SK-N-SH treated with all-trans-retinoic acid at 6 μM for 48 hours (cell line): Measurements from ENCODE around the gene OR7C1.
"Not testable (repeated sequence)": the region's sequence is repeated elsewhere in the genome, so short reads cannot be mapped to it uniquely, and the experiment has no call there.

Experiments
- ATAC-seq: fragments of 200-7000 bp; cut with Tn5 transposase; 3 replicates; pipeline ENCODE4 v1.9.1; 2020; ENCODE audit warnings: mild to moderate bottlenecking, moderate library complexity
- ARNTL ChIP-seq: fragments of 450-650 bp; formaldehyde crosslinking; IDR thresholded peaks from 2 replicates; pipeline ENCODE4 v1.5.0; 2020; ENCODE audit warnings: low read depth, mild to moderate bottlenecking, moderate library complexity, borderline replicate concordance
- BACH2 ChIP-seq: fragments of 250-450 bp; sonication (Bioruptor Pico); IDR thresholded peaks from 2 replicates; pipeline ENCODE4 v1.9.0; 2021; ENCODE audit warnings: mild to moderate bottlenecking, borderline replicate concordance
- ESRRG ChIP-seq: fragments of 250-450 bp; sonication (Bioruptor Pico); IDR thresholded peaks from 2 replicates; pipeline ENCODE4 v1.6.1; 2021; ENCODE audit warnings: mild to moderate bottlenecking
- ISL1 ChIP-seq: fragments of 250-450 bp; sonication (Bioruptor Pico); IDR thresholded peaks from 2 replicates; pipeline ENCODE4 v2.1.2; 2022; ENCODE audit warnings: mild to moderate bottlenecking, moderate library complexity
- OSR1 ChIP-seq: fragments of 250-450 bp; sonication (Bioruptor Pico); IDR thresholded peaks from 2 replicates; pipeline ENCODE4 v1.8.0; 2022; ENCODE audit warnings: moderate library complexity, mild to moderate bottlenecking, inconsistent platforms
- PPARA ChIP-seq: fragments of 250-450 bp; sonication (Bioruptor Pico); IDR thresholded peaks from 2 replicates; pipeline ENCODE4 v1.5.0; 2020; ENCODE audit warnings: mild to moderate bottlenecking, borderline replicate concordance
- RARB ChIP-seq: fragments of 250-450 bp; sonication (Bioruptor Pico); IDR thresholded peaks from 2 replicates; pipeline ENCODE4 v1.8.0; 2021; ENCODE audit warnings: mild to moderate bottlenecking, moderate library complexity
- SNAI2 ChIP-seq: fragments of 250-450 bp; sonication (Bioruptor Pico); IDR thresholded peaks from 2 replicates; pipeline ENCODE4 v1.5.0; 2020; ENCODE audit warnings: mild to moderate bottlenecking, moderate library complexity
- TCF4 ChIP-seq: fragments of 250-450 bp; sonication (Bioruptor Pico); IDR thresholded peaks from 2 replicates; pipeline ENCODE4 v1.8.0; 2021; ENCODE audit warnings: mild to moderate bottlenecking, moderate library complexity, borderline replicate concordance
- TOX ChIP-seq: fragments of 250-450 bp; sonication (Bioruptor Pico); IDR thresholded peaks from 2 replicates; pipeline ENCODE4 v1.8.0; 2021; ENCODE audit warnings: mild to moderate bottlenecking, moderate library complexity, borderline replicate concordance
- ZC3H10 ChIP-seq: fragments of 250-450 bp; sonication (Bioruptor Pico); IDR thresholded peaks from 2 replicates; pipeline ENCODE4 v1.5.1; 2021; ENCODE audit warnings: mild to moderate bottlenecking, moderate library complexity
- ZFP3 ChIP-seq: fragments of 250-450 bp; sonication (Bioruptor Pico); IDR thresholded peaks from 2 replicates; pipeline ENCODE4 v1.5.0; 2020; ENCODE audit warnings: mild to moderate bottlenecking, moderate library complexity
- ZFP30 ChIP-seq: fragments of 450-650 bp; formaldehyde crosslinking; IDR thresholded peaks from 2 replicates; pipeline ENCODE4 v1.5.0; 2022; ENCODE audit warnings: mild to moderate bottlenecking, moderate library complexity
- ZNF565 ChIP-seq: fragments of 450-650 bp; formaldehyde crosslinking; conservative IDR thresholded peaks from 2 replicates; pipeline ENCODE4 v1.5.0; 2020; ENCODE audit warnings: low read depth, mild to moderate bottlenecking, moderate library complexity
- ZNF70 ChIP-seq: fragments of 450-650 bp; formaldehyde crosslinking; IDR thresholded peaks from 2 replicates; pipeline ENCODE4 v1.5.0; 2020; ENCODE audit warnings: mild to moderate bottlenecking, moderate library complexity
- TF ChIP-seq, protein P1 (sequence below): fragments of 250-450 bp; sonication (Bioruptor Pico); IDR thresholded peaks from 2 replicates; pipeline ENCODE4 v1.5.0; 2020; ENCODE audit warnings: mild to moderate bottlenecking, moderate library complexity
- TF ChIP-seq, protein P2 (sequence below): fragments of 250-450 bp; sonication (Bioruptor Pico); IDR thresholded peaks from 2 replicates; pipeline ENCODE4 v1.5.1; 2020; ENCODE audit warnings: low read depth, mild to moderate bottlenecking, moderate library complexity
- TF ChIP-seq, protein P3 (sequence below): fragments of 250-450 bp; sonication (Bioruptor Pico); IDR thresholded peaks from 2 replicates; pipeline ENCODE4 v1.8.0; 2020; ENCODE audit warnings: mild to moderate bottlenecking, moderate library complexity, borderline replicate concordance
- TF ChIP-seq, protein P4 (sequence below): fragments of 250-450 bp; sonication (Bioruptor Pico); IDR thresholded peaks from 2 replicates; pipeline ENCODE4 v1.5.1; 2021; ENCODE audit warnings: mild to moderate bottlenecking, moderate library complexity

The OR7C1 gene

DNA sequence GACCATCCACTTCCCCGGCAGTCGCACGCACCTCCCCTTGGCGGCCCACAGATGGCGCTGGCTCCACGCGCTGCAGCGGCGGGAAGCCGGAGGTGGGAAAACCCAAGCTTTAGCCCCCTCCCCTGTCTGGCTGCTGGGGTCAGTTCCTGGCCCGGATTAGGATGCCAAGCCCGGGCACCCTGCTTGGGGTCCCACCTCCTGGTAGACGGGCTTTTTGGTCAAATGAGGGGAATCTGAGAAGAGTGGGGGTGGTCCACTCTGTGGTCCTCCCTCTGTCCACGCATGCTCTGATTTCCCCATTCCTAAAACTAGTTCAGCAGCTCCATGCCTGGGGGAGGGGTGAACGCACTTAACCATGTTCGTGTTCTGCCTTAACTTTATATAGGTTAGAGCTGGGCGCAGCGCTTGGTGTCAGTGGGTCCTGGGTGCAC is 48.5 kb downstream of the OR7C1 start:
- peak; percentile 58; the same call in 2 of the 3 replicates for ATAC-seq
- TF ChIP-seq ZNF70, result no peak
- TF ChIP-seq OSR1 (CRISPR knock-in tag), result no peak
- no peak for TF ChIP-seq ZFP30 (CRISPR knock-in tag)
- TF ChIP-seq ESRRG, result no peak
- no peak for TF ChIP-seq ZNF565 (CRISPR knock-in tag)
- TF ChIP-seq, protein P1, sequence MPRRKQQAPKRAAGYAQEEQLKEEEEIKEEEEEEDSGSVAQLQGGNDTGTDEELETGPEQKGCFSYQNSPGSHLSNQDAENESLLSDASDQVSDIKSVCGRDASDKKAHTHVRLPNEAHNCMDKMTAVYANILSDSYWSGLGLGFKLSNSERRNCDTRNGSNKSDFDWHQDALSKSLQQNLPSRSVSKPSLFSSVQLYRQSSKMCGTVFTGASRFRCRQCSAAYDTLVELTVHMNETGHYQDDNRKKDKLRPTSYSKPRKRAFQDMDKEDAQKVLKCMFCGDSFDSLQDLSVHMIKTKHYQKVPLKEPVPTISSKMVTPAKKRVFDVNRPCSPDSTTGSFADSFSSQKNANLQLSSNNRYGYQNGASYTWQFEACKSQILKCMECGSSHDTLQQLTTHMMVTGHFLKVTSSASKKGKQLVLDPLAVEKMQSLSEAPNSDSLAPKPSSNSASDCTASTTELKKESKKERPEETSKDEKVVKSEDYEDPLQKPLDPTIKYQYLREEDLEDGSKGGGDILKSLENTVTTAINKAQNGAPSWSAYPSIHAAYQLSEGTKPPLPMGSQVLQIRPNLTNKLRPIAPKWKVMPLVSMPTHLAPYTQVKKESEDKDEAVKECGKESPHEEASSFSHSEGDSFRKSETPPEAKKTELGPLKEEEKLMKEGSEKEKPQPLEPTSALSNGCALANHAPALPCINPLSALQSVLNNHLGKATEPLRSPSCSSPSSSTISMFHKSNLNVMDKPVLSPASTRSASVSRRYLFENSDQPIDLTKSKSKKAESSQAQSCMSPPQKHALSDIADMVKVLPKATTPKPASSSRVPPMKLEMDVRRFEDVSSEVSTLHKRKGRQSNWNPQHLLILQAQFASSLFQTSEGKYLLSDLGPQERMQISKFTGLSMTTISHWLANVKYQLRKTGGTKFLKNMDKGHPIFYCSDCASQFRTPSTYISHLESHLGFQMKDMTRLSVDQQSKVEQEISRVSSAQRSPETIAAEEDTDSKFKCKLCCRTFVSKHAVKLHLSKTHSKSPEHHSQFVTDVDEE (CRISPR knock-in tag), result no peak
- TF ChIP-seq BACH2 (CRISPR knock-in tag), result no peak
- no peak for TF ChIP-seq TCF4 (CRISPR knock-in tag)
- no peak for TF ChIP-seq ZC3H10
- TF ChIP-seq SNAI2 (CRISPR knock-in tag), result no peak
- TF ChIP-seq PPARA (CRISPR knock-in tag), result no peak
- TF ChIP-seq, protein P2, sequence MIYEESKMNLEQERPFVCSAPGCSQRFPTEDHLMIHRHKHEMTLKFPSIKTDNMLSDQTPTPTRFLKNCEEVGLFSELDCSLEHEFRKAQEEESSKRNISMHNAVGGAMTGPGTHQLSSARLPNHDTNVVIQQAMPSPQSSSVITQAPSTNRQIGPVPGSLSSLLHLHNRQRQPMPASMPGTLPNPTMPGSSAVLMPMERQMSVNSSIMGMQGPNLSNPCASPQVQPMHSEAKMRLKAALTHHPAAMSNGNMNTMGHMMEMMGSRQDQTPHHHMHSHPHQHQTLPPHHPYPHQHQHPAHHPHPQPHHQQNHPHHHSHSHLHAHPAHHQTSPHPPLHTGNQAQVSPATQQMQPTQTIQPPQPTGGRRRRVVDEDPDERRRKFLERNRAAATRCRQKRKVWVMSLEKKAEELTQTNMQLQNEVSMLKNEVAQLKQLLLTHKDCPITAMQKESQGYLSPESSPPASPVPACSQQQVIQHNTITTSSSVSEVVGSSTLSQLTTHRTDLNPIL (CRISPR knock-in tag), result no peak
- no peak for TF ChIP-seq ZFP3 (CRISPR knock-in tag)
- TF ChIP-seq ISL1 (CRISPR knock-in tag), result no peak
- TF ChIP-seq ARNTL, result no peak
- TF ChIP-seq, protein P3, sequence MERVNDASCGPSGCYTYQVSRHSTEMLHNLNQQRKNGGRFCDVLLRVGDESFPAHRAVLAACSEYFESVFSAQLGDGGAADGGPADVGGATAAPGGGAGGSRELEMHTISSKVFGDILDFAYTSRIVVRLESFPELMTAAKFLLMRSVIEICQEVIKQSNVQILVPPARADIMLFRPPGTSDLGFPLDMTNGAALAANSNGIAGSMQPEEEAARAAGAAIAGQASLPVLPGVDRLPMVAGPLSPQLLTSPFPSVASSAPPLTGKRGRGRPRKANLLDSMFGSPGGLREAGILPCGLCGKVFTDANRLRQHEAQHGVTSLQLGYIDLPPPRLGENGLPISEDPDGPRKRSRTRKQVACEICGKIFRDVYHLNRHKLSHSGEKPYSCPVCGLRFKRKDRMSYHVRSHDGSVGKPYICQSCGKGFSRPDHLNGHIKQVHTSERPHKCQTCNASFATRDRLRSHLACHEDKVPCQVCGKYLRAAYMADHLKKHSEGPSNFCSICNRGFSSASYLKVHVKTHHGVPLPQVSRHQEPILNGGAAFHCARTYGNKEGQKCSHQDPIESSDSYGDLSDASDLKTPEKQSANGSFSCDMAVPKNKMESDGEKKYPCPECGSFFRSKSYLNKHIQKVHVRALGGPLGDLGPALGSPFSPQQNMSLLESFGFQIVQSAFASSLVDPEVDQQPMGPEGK, result no peak

DNA sequence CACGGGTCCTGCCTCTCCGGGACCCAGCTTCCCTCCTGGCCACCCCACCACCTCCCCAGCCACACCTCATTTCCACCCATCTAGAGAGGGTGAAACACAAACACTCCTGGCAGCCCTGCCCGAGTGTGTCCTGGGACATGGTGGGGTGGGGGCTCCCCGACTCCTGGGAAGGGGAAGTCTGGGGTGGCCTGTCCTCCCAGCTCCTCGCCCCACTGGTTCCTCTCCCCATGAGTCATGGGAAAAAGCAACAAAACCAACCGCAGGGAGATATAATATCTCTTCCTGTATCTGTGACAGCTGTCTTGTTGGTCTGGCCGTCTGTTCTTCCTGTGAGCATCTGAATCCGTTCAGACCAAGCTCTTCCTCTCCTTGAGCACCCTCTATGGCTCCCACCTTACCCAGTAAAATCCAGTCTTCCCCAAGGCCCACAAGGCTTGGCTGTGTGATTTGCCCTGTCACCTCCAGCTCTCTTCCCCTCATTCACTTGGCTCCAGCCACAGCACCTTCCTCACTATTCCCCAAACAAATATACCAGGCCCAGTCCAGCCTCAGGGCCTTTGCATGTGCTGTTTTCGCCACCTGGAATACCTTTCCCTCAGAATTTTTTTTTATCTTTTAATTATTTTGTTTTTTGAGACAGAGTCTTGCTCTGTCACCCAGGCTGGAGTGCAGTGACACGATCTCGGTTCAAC is 49.7 kb downstream of the OR7C1 start:
- not testable (repeated sequence) for ATAC-seq

DNA sequence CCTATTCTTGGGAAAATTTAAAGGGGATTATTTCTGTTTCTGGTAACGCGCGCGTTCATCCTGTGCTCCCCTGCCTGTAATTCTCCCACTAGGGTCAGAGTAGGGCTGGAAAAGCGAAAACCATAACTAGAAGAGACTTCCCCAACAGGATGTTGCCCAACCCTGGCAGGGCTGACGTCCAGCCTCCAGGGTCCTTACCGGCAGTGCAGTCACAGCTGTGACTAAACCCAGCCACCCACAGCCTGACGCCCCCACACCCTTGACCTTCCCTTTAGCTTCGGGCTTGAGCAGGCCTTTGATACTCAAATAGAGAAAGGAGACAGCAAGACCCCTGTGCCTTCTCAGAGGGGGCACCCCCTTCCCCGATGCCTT is 50.3 kb downstream of the OR7C1 start:
- ATAC-seq, result not testable (repeated sequence)

DNA sequence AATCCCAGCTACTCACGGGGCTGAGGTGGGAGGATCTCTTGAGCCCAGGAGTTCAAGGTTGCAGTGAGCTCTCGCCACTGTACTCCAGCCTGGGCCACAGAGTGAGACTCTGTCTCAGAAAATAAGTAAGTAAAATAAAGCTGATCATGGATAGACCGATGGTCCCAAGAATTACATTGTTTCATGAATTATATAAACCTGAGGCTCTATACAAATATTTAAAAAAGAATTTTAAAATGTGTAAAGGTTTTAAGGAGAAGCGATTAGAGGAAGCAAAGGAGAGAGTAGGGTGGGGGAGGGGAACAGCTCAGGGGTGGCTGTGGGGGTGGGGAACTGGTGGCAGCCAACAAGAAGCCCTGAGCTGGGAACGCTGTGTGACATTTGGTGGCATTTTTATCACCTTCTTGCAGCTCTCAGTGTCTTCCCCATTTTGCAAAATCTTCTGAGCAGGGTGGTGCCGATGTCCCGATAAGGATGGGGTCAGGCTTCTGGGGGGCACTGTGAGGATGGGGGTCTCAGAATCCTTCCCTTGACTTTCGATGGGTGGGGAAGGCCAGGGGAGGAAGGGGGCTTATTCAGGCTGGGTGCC is 51.5 kb downstream of the OR7C1 start:
- ATAC-seq, result not testable (repeated sequence)

DNA sequence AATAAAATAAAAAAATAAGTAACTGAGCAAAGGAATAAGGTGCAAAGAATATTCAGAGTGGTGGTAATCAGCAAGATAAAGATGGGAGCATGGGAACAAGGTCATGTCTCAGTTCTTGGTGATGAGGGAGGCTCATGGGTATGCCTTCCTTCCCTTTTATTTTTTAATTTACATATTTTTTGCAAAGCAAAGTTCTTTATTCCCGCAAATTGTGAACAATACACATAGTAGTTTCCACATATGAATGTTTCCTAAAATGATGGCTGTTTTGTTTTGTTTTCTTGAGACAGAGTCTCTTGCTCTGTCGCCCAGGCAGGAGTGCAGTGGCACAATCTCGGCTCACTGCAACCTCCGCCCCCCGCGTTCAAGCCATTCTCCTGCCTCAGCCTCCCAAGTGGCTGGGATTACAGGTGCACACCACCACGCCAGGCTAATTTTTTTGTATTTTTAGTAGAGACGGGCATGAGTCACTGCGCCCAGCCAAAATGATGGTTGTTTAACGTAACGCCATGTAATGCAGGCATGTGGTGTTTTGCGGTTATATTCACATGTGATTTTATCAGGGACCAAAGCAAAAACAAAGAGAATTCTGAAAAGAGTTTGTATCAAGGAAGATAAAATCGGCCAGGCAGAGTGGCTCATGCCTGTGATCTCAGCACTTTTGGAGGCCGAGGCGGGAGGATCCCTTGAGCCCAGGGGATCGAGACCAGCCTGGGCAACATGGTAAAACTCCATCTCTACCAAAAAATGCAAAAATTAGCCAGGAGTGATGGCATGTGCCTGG is 52.2 kb downstream of the OR7C1 start:
- no peak for ATAC-seq
- no peak for TF ChIP-seq RARB (CRISPR knock-in tag)
- no peak for TF ChIP-seq ZNF565 (CRISPR knock-in tag)
- no peak for TF ChIP-seq ZNF70
- no peak for TF ChIP-seq ZFP30 (CRISPR knock-in tag)
- no peak for TF ChIP-seq TOX (CRISPR knock-in tag)
- no peak for TF ChIP-seq ARNTL
- TF ChIP-seq PPARA (CRISPR knock-in tag), result no peak
- TF ChIP-seq, protein P4, sequence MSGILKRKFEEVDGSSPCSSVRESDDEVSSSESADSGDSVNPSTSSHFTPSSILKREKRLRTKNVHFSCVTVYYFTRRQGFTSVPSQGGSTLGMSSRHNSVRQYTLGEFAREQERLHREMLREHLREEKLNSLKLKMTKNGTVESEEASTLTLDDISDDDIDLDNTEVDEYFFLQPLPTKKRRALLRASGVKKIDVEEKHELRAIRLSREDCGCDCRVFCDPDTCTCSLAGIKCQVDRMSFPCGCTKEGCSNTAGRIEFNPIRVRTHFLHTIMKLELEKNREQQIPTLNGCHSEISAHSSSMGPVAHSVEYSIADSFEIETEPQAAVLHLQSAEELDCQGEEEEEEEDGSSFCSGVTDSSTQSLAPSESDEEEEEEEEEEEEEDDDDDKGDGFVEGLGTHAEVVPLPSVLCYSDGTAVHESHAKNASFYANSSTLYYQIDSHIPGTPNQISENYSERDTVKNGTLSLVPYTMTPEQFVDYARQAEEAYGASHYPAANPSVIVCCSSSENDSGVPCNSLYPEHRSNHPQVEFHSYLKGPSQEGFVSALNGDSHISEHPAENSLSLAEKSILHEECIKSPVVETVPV, result no peak
- TF ChIP-seq ZC3H10, result no peak
- TF ChIP-seq ZFP3 (CRISPR knock-in tag), result no peak
- no peak for TF ChIP-seq OSR1 (CRISPR knock-in tag)

DNA sequence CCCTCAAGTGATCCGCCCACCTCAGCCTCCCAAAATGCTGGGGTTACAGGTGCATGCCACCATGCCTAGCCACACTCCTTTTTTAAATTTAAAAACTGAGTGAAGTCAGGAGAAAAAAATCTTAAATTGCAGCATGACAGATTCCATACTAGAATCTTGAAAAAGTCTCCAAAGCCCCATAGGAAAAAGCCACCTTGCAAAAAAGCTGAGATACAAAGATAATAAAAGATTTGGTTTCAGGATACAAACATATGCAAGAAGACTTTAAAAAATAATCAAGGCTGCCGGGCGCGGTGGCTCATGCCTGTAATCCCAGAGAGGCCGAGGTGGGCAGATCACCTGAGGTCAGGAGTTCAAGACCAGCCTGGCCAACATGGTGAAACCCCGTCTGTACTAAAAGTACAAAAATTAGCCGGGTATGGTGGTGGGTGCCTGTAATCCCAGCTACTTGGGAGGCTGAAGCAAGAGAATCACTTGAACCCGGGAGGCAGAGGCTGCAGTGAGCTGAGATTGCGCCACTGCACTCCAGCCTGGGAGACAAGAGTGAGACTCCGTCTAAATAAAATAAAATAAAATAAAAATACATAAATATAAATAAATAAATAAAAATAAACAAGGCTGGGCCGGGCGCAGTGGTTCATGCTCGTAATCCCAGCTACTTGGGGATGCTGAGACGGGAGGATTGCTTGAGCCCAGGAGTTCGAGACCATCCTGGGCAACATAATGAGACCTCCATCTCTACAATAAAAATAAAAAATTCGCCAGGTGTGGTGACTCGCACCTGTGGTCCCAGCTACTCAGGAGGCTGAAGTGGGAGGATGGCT is 53.1 kb downstream of the OR7C1 start:
- ATAC-seq, result not testable (repeated sequence)

DNA sequence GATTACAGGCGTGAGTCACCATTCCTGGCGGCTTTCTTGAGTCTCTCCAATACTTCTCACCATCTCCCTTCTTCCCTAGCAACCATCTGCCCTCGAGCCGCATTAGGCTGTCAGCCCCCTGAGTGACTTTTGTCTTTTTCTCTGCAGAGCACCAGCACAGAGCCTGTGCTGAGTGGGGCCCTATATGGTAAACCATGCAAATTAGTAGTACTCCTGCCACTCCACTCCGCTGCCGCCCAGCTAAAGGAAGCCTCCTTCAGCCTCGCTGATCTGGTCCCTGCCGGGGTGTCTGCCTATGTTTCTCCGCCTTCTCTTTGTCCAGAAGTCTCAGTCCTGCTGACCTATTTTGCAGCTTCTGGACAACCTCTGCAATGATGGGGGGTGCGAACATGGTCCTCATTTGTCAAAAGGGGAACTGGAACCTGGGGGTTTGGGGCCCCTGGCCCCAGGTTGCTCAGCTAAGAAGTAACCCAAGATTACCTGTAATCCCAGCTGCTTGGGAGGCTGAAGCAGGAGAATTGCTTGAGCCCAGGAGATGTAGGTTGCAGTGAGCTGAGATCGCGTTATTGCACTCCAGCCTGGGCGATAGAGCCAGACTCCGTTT is 54.3 kb downstream of the OR7C1 start:
- ATAC-seq, result not testable (repeated sequence)
